Esophagus squamous epithelium (tissue), 4 donors: ENCODE results near the gene DYRK2.

Experiments used
- POLR2A ChIP-seq, 4 donors: fragments of 450-650 bp; IDR thresholded peaks; one replicate each; pipeline ENCODE4 v1.6.1; 2017; ENCODE audit warnings: antibody characterized with exemption in 4 of 4, mild to moderate bottlenecking in 4 of 4, moderate library complexity in 3 of 4
- TF ChIP-seq, protein P1 (sequence below), 6 experiments: fragments of 450-650 bp in 4 of 6; fragments of 200-600 bp in 2 of 6; sonication (generic) in 2 of 6; IDR thresholded peaks; one replicate each; pipeline ENCODE4 v1.5.1; 2016 to 2019; ENCODE audit warnings: antibody characterized with exemption in 6 of 6, mild to moderate bottlenecking in 4 of 6, moderate library complexity in 4 of 6

DNA sequence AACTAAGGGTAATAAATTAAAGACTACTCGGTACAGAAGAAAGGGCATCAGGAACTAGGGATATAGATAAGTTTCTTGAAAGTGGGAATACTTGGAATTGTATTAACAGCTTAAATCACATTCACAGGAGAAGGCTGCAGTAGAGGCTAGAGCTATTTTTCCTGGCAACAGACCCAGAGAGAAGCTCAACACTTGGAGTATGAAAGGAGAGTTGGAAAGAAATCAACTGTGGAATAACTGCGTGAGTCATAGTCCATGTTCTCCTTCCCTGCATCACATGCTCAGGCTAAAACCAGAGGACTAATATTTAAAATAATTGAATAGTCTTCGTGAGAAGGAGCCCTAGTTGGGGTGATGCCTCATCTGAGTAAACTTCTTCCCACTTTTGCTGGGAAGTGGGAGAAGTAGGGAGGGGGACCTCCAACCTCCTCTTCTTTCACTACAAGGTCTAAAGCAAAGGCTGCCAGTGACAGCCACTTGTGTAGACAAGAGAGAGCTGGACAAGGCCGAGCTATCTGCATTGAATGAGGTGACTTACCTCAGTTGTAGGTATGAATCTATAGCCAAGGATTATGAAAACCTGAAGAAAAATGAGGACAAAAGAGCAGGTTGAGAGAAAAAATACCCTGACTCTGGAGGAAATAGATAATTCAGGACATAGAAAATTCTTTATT, 32.7 kb downstream of the DYRK2 start:
- TF ChIP-seq, protein P1, sequence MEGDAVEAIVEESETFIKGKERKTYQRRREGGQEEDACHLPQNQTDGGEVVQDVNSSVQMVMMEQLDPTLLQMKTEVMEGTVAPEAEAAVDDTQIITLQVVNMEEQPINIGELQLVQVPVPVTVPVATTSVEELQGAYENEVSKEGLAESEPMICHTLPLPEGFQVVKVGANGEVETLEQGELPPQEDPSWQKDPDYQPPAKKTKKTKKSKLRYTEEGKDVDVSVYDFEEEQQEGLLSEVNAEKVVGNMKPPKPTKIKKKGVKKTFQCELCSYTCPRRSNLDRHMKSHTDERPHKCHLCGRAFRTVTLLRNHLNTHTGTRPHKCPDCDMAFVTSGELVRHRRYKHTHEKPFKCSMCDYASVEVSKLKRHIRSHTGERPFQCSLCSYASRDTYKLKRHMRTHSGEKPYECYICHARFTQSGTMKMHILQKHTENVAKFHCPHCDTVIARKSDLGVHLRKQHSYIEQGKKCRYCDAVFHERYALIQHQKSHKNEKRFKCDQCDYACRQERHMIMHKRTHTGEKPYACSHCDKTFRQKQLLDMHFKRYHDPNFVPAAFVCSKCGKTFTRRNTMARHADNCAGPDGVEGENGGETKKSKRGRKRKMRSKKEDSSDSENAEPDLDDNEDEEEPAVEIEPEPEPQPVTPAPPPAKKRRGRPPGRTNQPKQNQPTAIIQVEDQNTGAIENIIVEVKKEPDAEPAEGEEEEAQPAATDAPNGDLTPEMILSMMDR (IDR thresholded peaks at IDR 0.05), result no peak
- TF ChIP-seq POLR2A (IDR thresholded peaks at IDR 0.05), result no peak
